Measurements from ENCODE around the gene PRUNE1. TPM values are rescaled to one million over a fixed set of nuclear protein-coding genes. Genes with fewer than 3 reads are reported as not detected.

Gene PRUNE1
- total RNA-seq, 1 donor from 2014 or later: 26.4 TPM

- peak; percentile 18 for DNase-seq
Observed at GRCh38 chr1:151005729-151006319, 2.4 kb upstream of the PRUNE1 start.

GRCh38 chr1:151006327-151007052, 1.8 kb upstream of the PRUNE1 start, which contains the start of gene MINDY1:
TSS of gene MINDY1 (minus strand) at chr1:151006902. CDS start at chr1:151002617, 4,285 bp downstream.
- DNase-seq: peak; percentile 94

DNA sequence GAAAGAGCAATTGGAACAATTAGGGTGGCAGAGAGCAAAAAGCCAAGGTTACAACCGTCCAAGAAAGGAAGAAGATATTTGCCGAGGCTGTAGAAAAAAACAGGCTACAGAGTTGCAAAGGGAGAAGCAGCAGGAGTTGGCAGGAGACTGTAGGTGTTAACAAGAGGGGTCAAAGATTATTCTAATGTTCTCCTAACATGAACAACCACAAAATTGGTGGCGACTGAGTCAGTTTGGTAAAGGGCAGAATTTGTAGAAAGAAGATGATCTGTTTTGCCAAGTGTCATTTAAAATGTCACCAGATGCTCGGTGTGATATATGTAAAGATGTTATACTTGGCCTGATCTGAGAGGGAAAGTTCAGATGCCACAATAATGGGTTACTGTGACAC, 401 bp upstream of the PRUNE1 start:
- DNase-seq: no peak

- no peak for DNase-seq
Observed at GRCh38 chr1:151009206-151009587, 948 bp downstream of the PRUNE1 start.

GRCh38 chr1:151009674-151010345, 1.6 kb downstream of the PRUNE1 start:
- no peak for DNase-seq

GRCh38 chr1:151010346-151010726, 2.1 kb downstream of the PRUNE1 start:
- no peak for DNase-seq

DNA sequence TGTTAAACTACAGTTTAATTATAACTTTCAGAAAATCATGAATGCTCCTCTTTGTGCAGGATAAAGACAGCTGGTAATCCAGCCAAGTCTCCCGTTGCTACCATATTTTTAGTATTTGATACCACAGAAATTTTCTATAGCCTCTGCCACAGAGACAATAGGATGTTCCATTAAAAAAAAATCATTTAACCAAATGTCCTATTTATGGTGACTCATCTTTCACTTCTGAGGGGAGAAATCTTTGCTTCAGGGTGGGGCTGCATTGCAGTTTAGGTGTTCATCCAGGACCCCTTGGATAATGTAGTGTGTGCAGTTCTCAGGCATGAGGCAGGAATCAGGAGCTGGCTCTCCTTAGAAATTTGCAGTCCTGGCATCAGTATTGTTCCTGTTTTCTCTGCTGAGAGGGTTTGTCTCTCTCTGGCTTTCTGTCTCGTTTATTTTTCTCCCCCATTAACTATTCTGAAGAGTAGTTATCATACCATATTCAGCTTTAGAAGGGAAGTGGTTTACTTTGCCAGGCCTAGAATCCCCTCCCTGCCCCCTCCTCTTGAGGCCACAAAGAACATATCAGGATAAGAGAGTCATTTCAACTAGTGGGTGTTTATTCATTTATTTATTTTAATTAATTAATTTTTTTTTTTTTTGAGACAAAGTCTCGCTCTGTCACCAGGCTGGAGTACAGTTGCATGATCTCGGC, 3.1 kb downstream of the PRUNE1 start:
- DNase-seq: no peak

GRCh38 chr1:151012684-151013471, 4.6 kb downstream of the PRUNE1 start:
- DNase-seq: no peak

GRCh38 chr1:151013518-151013917, 5.3 kb downstream of the PRUNE1 start:
- peak; percentile 57 for DNase-seq

DNA sequence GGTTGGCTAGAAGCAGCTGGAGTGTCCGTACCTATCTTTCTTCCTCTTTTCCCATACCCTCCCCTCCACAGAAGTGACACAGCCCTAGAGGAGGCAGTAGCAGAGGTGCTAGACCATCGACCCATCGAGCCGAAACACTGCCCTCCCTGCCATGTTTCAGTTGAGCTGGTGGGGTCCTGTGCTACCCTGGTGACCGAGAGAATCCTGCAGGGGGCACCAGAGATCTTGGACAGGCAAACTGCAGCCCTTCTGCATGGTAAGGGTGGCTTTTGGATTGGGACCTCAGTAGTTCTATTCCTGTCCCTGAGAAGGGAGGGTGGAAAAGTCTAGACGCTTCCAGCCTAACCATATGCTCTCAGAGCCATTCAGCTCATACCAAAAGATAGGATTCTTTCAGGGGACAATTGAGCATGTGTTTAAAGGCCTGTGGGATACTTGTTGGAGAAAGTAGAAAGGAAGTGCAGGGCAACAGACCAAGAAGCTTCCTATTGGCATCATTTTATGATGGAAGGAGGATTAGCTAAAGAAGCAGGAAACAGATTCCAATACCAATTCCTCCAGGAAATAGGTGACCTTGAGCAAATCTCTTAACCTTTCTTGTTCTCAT, 16.4 kb downstream of the PRUNE1 start:
- peak; percentile 83 for DNase-seq

DNA sequence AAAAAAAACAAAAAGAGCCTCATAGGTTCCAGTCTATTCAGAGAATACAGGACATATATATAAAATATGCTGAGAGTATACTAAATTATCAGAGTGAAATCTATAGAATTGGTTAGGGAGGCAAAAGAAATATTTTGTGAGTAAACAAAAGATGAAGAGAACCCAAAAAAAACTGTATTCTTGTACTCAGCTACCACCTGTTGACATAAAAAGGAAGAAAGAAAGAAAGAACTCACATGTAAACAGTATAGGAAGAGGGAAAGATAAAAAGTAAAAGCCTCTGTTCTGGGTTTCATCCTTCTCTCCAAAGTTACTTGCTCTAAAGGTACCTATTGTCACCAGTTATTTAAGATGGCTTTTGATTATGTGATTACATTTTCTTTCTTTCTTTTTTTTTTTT, 18.2 kb downstream of the PRUNE1 start:
- DNase-seq: no peak

DNA sequence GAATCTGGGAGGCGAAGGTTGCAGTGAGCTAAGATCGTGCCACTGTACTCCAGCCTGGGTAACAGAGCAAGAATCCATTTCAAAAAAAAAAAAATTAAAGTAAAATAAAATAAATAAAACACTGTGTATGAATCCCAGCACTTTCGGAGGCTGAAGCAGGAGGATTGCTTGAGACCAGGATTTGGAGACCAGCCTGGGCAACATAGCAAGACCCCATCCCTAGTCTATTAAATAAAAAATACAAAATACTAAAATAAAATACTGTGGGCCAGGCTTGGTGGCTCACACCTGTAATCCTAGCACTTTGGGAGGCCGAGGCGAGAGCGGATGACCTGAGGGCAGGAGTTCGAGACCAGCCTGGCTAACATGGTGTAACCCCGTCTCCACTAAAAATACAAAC, 23.9 kb downstream of the PRUNE1 start:
- DNase-seq: no peak

- DNase-seq: no peak
Observed at GRCh38 chr1:151035167-151035566, 26.9 kb downstream of the PRUNE1 start.

DNA sequence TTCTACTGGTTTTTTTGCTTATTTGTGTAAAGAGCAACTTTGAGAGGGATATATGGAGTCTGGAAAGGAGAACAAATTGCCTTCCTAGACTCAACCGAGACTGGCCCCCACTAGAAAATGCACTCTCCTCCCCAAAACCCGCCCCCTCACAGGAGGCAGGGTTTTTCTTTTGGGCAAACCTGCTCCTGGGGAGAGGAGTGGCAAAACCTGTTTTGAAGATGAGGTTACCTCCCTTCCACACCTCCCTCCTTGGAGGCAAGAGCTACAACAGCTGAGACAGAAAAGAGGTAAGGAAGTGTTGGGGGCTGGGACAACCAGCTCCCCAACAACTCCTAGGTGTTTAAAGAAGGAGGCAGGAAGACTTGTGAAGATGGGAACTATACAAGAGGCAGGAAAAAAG, 28.1 kb downstream of the PRUNE1 start, which contains the start of gene BNIPL:
Gene BNIPL (plus strand): TSS at position 231 of the 400 bp plus-strand sequence. CDS start 140 bp downstream, at position 371.
- no peak for DNase-seq

DNA sequence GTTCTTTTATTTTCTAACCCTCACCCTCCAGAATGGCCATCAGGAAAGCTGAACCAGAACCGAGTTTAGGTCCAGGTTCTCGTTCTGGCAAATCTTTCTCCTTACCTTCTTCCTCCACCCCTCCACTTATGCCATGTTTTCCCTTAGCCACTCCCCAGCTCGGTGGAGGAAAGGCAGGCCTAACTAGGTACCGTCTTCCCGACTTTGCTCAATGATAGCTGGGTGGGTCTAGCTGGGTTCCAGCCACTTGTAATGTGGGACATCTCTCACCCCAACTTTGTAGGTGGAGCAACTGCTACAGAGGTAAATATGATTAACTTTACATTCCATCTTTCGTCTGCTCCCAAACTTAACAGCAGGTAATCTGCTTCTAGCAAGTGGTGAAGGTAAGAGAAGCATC, 28.8 kb downstream of the PRUNE1 start:
- DNase-seq: no peak

DNA sequence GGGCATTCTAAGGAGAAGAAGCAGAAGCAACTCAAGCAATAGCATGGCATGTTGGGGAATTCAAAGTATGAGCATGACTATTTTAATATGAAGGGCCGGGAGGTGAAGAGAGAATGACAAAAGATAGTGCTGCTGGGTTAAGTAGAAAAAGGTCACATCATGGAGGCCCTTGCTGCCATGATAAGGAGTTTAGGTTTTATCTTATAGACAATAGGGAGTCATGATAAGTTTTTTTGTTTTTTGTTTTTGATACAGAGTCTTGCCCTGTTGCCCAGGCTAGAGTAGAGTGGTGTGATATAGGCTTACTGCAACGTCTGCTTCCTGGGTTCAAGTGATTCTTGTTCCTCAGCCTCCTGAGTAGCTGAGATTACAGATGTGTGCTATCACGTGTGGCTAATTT, 31.3 kb downstream of the PRUNE1 start:
- no peak for DNase-seq

GRCh38 chr1:151043163-151043562, 34.9 kb downstream of the PRUNE1 start:
- DNase-seq: no peak

- DNase-seq: peak; percentile 84
Observed at GRCh38 chr1:151047591-151047924, 39.3 kb downstream of the PRUNE1 start, which contains the start of gene C1orf56. TSS of gene C1orf56 (plus strand) at chr1:151047751. CDS start at chr1:151047848, 97 bp downstream.

GRCh38 chr1:151047925-151048644, 39.8 kb downstream of the PRUNE1 start:
- peak; percentile 80 for DNase-seq

DNA sequence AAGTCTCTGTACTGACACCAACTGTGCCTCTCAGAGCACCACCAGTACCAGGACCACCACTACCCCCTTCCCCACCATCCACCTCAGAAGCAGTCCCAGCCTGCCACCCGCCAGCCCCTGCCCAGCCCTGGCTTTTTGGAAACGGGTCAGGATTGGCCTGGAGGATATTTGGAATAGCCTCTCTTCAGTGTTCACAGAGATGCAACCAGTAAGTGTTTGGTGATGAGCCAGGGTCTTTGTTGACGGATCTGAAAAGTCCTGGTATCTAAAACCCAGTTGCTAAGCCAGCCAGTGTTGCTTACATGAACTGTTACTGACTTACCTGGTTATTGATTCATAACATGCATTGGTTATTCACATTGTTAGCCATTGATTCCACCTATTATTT, 40.4 kb downstream of the PRUNE1 start:
- no peak for DNase-seq

DNA sequence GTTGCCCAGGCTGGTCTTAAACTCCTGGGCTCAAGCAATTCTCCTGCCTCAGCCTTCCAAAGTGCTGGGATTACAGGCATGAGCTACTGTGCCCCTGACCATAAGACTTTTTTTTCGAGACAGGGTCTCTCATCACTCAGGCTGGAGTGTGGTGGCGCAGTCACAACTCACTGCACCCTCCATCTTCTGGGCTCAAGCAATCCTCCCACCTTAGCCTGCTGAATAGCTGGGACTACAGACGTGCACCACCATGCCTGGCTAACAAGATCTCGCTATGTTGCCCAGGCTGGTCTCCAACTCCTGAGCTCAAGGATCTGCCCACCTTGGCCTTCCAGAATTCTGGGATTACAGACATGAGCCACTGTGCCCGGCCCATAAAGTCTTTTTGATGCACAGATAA, 41.2 kb downstream of the PRUNE1 start:
- no peak for DNase-seq

Data from tongue (tissue), 2 donors.